NCI-H748 treated with DMSO at 0.1 percent for 48 hours (cell line): ENCODE data around the gene NME3.

Source experiments
- DNase-seq: peaks from one replicate; lab custom pipeline; 2025; lab: John Stamatoyannopoulos, UW

NME3 gene

GRCh38 chr16:1768767-1769401 is 2.5 kb downstream of the NME3 start:
- no peak for DNase-seq

- no peak for DNase-seq
These were observed 3.1 kb downstream of the NME3 start for GRCh38 chr16:1768061-1768766.

- DNase-seq, result no peak
These were observed 4.0 kb downstream of the NME3 start for GRCh38 chr16:1767116-1767994.

GRCh38 chr16:1766701-1767100 is 4.6 kb downstream of the NME3 start:
- no peak for DNase-seq

- DNase-seq, result no peak
These were observed 5.1 kb downstream of the NME3 start for GRCh38 chr16:1766231-1766630.

GRCh38 chr16:1765826-1766225 is 5.5 kb downstream of the NME3 start:
- no peak for DNase-seq

- no peak for DNase-seq
These were observed 6.4 kb downstream of the NME3 start for GRCh38 chr16:1764971-1765370.

- no peak for DNase-seq
These were observed 7.5 kb downstream of the NME3 start for GRCh38 chr16:1763521-1764511.

GRCh38 chr16:1762879-1763520 is 8.3 kb downstream of the NME3 start:
- no peak for DNase-seq

GRCh38 chr16:1762196-1762878 is 9.0 kb downstream of the NME3 start:
- DNase-seq, result no peak

- DNase-seq, result no peak
These were observed 9.6 kb downstream of the NME3 start for GRCh38 chr16:1761751-1762150.

- no peak for DNase-seq
These were observed 10.4 kb downstream of the NME3 start for GRCh38 chr16:1760911-1761310.

GRCh38 chr16:1759511-1759910 is 11.8 kb downstream of the NME3 start:
- no peak for DNase-seq

- no peak for DNase-seq
These were observed 12.4 kb downstream of the NME3 start for GRCh38 chr16:1758923-1759322.

- DNase-seq, result no peak
These were observed 13.5 kb downstream of the NME3 start for GRCh38 chr16:1757714-1758461.

- DNase-seq, result no peak
These were observed 17.1 kb downstream of the NME3 start for GRCh38 chr16:1754204-1754603.

GRCh38 chr16:1752853-1753252 is 18.5 kb downstream of the NME3 start:
- no peak for DNase-seq

- no peak for DNase-seq
These were observed 19.4 kb downstream of the NME3 start for GRCh38 chr16:1751946-1752345.

- no peak for DNase-seq
These were observed 21.9 kb downstream of the NME3 start for GRCh38 chr16:1749152-1750117.
